ENCODE measurements around the gene ACTG1.
A peak's percentile ranks its signal among the peaks of the same experiment; 100 is the strongest.

Gene ACTG1

GRCh38 chr17:81492202-81492601 lies 20.4 kb downstream of the ACTG1 start:
- no peak for DNase-seq

GRCh38 chr17:81491761-81492160 lies 20.8 kb downstream of the ACTG1 start:
- no peak for DNase-seq

- DNase-seq = no peak
Observed at GRCh38 chr17:81491181-81491581, 21.4 kb downstream of the ACTG1 start.

- DNase-seq = no peak
Observed at GRCh38 chr17:81489998-81490992, 22.3 kb downstream of the ACTG1 start.

GRCh38 chr17:81489012-81489997 lies 23.3 kb downstream of the ACTG1 start:
- no peak for DNase-seq

GRCh38 chr17:81488276-81488860 lies 24.2 kb downstream of the ACTG1 start:
- no peak for DNase-seq

- DNase-seq = peak; percentile 75
Observed at GRCh38 chr17:81487487-81488275, 24.9 kb downstream of the ACTG1 start.

GRCh38 chr17:81487089-81487486 lies 25.5 kb downstream of the ACTG1 start:
- DNase-seq = no peak

GRCh38 chr17:81486199-81486810 lies 26.3 kb downstream of the ACTG1 start:
- DNase-seq = no peak

GRCh38 chr17:81484195-81484979 lies 28.2 kb downstream of the ACTG1 start:
- DNase-seq = peak; percentile 90

GRCh38 chr17:81483862-81484194 lies 28.8 kb downstream of the ACTG1 start:
- DNase-seq = no peak

GRCh38 chr17:81483085-81483861 lies 29.3 kb downstream of the ACTG1 start:
- DNase-seq = no peak

- DNase-seq = no peak
Observed at GRCh38 chr17:81482673-81483072, 29.9 kb downstream of the ACTG1 start.

- no peak for DNase-seq
Observed at GRCh38 chr17:81481815-81482505, 30.6 kb downstream of the ACTG1 start.

- peak; percentile 49 for DNase-seq
Observed at GRCh38 chr17:81481073-81481799, 31.4 kb downstream of the ACTG1 start.

GRCh38 chr17:81480140-81481072 lies 32.2 kb downstream of the ACTG1 start:
- no peak for DNase-seq
